HEK293 (cell line): ENCODE data around the gene TSPOAP1.

Experiments
- CTCF ChIA-PET: fragments of 350-600 bp; formaldehyde crosslinking; extraction: SDS; loops from one replicate; lab custom pipeline; 2021; ENCODE audit warnings: antibody characterized with exemption; lab: Yijun Ruan, JAX
- POLR2A ChIA-PET: fragments of 300-600 bp; formaldehyde crosslinking; extraction: SDS; loops from one replicate; lab custom pipeline; 2020; ENCODE audit warnings: antibody characterized with exemption, inconsistent platforms; lab: Yijun Ruan, JAX
- H3K27ac ChIP-seq: fragments of 200-500 bp; sonication (Bioruptor generic); 2 replicates; pipeline ENCODE4 v1.5.1; 2014; ENCODE audit warnings: low read depth, low read length, control low read depth, inconsistent platforms; ENCODE audit errors: extremely low read depth
- H3K36me3 ChIP-seq, 2 experiments: fragments of 200-500 bp in 1 of 2; sonication (Bioruptor generic) in 1 of 2; 1 replicate in 1 of 2; 2 replicates in 1 of 2; pipeline ENCODE4 v1.5.1; 2014 to 2017; ENCODE audit warnings: inconsistent platforms in 2 of 2, low read length in 2 of 2; ENCODE audit not compliant: control insufficient read depth in 2 of 2, insufficient read depth in 1 of 2
- H3K4me1 ChIP-seq: fragments of 200-500 bp; sonication (Bioruptor generic); 2 replicates; pipeline ENCODE4 v1.5.1; 2014; ENCODE audit warnings: mild to moderate bottlenecking, low read length, inconsistent platforms; ENCODE audit not compliant: control insufficient read depth, insufficient read depth
- H3K4me3 ChIP-seq: 2 replicates; pipeline ENCODE4 v1.5.1; 2011; ENCODE audit warnings: low read depth, mild to moderate bottlenecking, control low read depth, low read length, moderate library complexity
- H3K9me3 ChIP-seq: fragments of 200-500 bp; sonication (Bioruptor generic); 2 replicates; pipeline ENCODE4 v1.5.1; 2014; ENCODE audit warnings: low read depth, low read length, inconsistent platforms; ENCODE audit not compliant: control insufficient read depth, insufficient read depth
- EGR2 ChIP-seq: fragments of 450-650 bp; formaldehyde crosslinking; IDR thresholded peaks from 2 replicates; pipeline ENCODE4 v1.5.1; 2016; ENCODE audit warnings: low read depth, missing biosample characterization, missing genetic modification characterization
- GLIS2 ChIP-seq: fragments of 450-650 bp; formaldehyde crosslinking; IDR thresholded peaks from 2 replicates; pipeline ENCODE4 v1.5.1; 2016; ENCODE audit warnings: missing biosample characterization, missing genetic modification characterization
- KLF1 ChIP-seq: fragments of 450-650 bp; formaldehyde crosslinking; IDR thresholded peaks from 2 replicates; pipeline ENCODE4 v1.5.1; 2016; ENCODE audit warnings: missing biosample characterization, missing genetic modification characterization
- KLF9 ChIP-seq: fragments of 450-650 bp; formaldehyde crosslinking; IDR thresholded peaks from 2 replicates; pipeline ENCODE4 v1.5.1; 2016; ENCODE audit warnings: missing biosample characterization, missing genetic modification characterization, low read depth
- MZF1 ChIP-seq: fragments of 450-650 bp; formaldehyde crosslinking; IDR thresholded peaks from 2 replicates; pipeline ENCODE4 v1.5.1; 2017; ENCODE audit warnings: missing biosample characterization, missing genetic modification characterization, borderline replicate concordance
- PRDM10 ChIP-seq: fragments of 450-650 bp; formaldehyde crosslinking; IDR thresholded peaks from 2 replicates; pipeline ENCODE4 v1.5.1; 2016; ENCODE audit warnings: missing biosample characterization, missing genetic modification characterization
- ZBTB17 ChIP-seq: fragments of 450-650 bp; formaldehyde crosslinking; IDR thresholded peaks from 2 replicates; pipeline ENCODE4 v1.5.1; 2016; ENCODE audit warnings: missing biosample characterization, missing genetic modification characterization
- ZBTB21 ChIP-seq: fragments of 450-650 bp; formaldehyde crosslinking; IDR thresholded peaks from 2 replicates; pipeline ENCODE4 v1.5.1; 2017; ENCODE audit warnings: missing biosample characterization, missing genetic modification characterization
- ZBTB8A ChIP-seq: fragments of 450-650 bp; formaldehyde crosslinking; IDR thresholded peaks from 2 replicates; pipeline ENCODE4 v1.5.1; 2016; ENCODE audit warnings: missing biosample characterization, missing genetic modification characterization
- ZFHX2 ChIP-seq: fragments of 450-650 bp; formaldehyde crosslinking; conservative IDR thresholded peaks from 2 replicates; pipeline ENCODE4 v1.5.1; 2016; ENCODE audit warnings: missing biosample characterization, missing genetic modification characterization
- ZNF19 ChIP-seq: fragments of 450-650 bp; formaldehyde crosslinking; IDR thresholded peaks from 2 replicates; pipeline ENCODE4; 2016; ENCODE audit warnings: missing biosample characterization, missing genetic modification characterization, low read depth
- ZNF223 ChIP-seq: fragments of 450-650 bp; formaldehyde crosslinking; IDR thresholded peaks from 2 replicates; pipeline ENCODE4 v1.5.1; 2016; ENCODE audit warnings: missing biosample characterization, missing genetic modification characterization
- ZNF354C ChIP-seq: fragments of 450-650 bp; formaldehyde crosslinking; IDR thresholded peaks from 2 replicates; pipeline ENCODE4 v1.5.1; 2016; ENCODE audit warnings: missing biosample characterization, missing genetic modification characterization, low read depth, borderline replicate concordance
- ZNF37A ChIP-seq: fragments of 450-650 bp; IDR thresholded peaks from 2 replicates; pipeline ENCODE4 v1.5.1; 2018; ENCODE audit warnings: missing biosample characterization, missing genetic modification characterization
- ZNF600 ChIP-seq: fragments of 450-650 bp; formaldehyde crosslinking; IDR thresholded peaks from 2 replicates; pipeline ENCODE4 v1.5.1; 2016; ENCODE audit warnings: missing biosample characterization, missing genetic modification characterization
- ZNF610 ChIP-seq: fragments of 450-650 bp; formaldehyde crosslinking; IDR thresholded peaks from 2 replicates; pipeline ENCODE4 v1.5.1; 2016; ENCODE audit warnings: missing biosample characterization, missing genetic modification characterization, borderline replicate concordance
- ZNF639 ChIP-seq: fragments of 450-650 bp; formaldehyde crosslinking; IDR thresholded peaks from 2 replicates; pipeline ENCODE4 v1.5.1; 2016; ENCODE audit warnings: missing biosample characterization, missing genetic modification characterization
- ZNF677 ChIP-seq: fragments of 450-650 bp; IDR thresholded peaks from 2 replicates; pipeline ENCODE4 v1.5.0; 2018; ENCODE audit warnings: missing biosample characterization, mild to moderate bottlenecking, missing genetic modification characterization, moderate library complexity
- ZNF776 ChIP-seq: fragments of 450-650 bp; formaldehyde crosslinking; IDR thresholded peaks from 2 replicates; pipeline ENCODE4 v1.5.0; 2017; ENCODE audit warnings: missing biosample characterization, missing genetic modification characterization, borderline replicate concordance
- ZSCAN16 ChIP-seq: fragments of 450-650 bp; formaldehyde crosslinking; IDR thresholded peaks from 2 replicates; pipeline ENCODE4 v1.5.1; 2016; ENCODE audit warnings: missing biosample characterization, missing genetic modification characterization

Gene TSPOAP1

GRCh38 chr17:58337600-58338453, 9.2 kb upstream of the TSPOAP1 start (continued):
- no peak for TF ChIP-seq ZNF37A (tag by site-specific recombination)
- TF ChIP-seq KLF1, result no peak
- no peak for TF ChIP-seq MZF1
- TF ChIP-seq GLIS2, result 0 out of 2 replicates have a peak, but pooled peaks have one; percentile 26
- TF ChIP-seq ZNF776 (tag by site-specific recombination), result no peak
- no peak for TF ChIP-seq ZNF639 (tag by site-specific recombination)
- TF ChIP-seq ZNF19 (tag by site-specific recombination), result no peak
- no peak for TF ChIP-seq ZBTB21 (tag by site-specific recombination)
- TF ChIP-seq ZFHX2 (tag by site-specific recombination), result peak; percentile 70
- peak; percentile 60; the same call in 1 of the 2 replicates for TF ChIP-seq ZBTB8A (tag by site-specific recombination)
- no peak for TF ChIP-seq ZSCAN16 (tag by site-specific recombination)
- TF ChIP-seq EGR2, result 0 out of 2 replicates have a peak, but pooled peaks have one; percentile 15

GRCh38 chr17:58337210-58337599, 8.6 kb upstream of the TSPOAP1 start:
- no peak overlapping the region for H3K27ac ChIP-seq
- no peaks in the 10 kb centered on the region for H3K9me3 ChIP-seq
- POLR2A ChIA-PET, result interaction anchor here (1.0 to 3.1 kb wide), 4 partner anchors 9 to 80 kb away, joined by 3 to 20 read pairs (median 10); partner anchors contain the start of genes RNF43 and SUPT4H1
- H3K36me3 ChIP-seq, result no peaks in the 10 kb centered on the region; a peak in 1 of 3 replicates
- CTCF ChIA-PET, result interaction anchor here (0.6 to 2.4 kb wide), 5 partner anchors 15 to 120 kb away, joined by 3 to 10 read pairs (median 4); partner anchors contain the start of gene SUPT4H1
- no peaks in the 10 kb centered on the region; the same call in 1 of the 2 replicates for H3K4me1 ChIP-seq
- no peak overlapping the region for H3K4me3 ChIP-seq
- TF ChIP-seq ZNF600 (tag by site-specific recombination), result 0 out of 2 replicates have a peak, but pooled peaks have one; percentile 25
- TF ChIP-seq ZBTB17 (tag by site-specific recombination), result peak; percentile 49
- no peak for TF ChIP-seq ZNF610 (tag by site-specific recombination)
- TF ChIP-seq PRDM10 (tag by site-specific recombination), result peak; percentile 72

GRCh38 chr17:58336456-58337209, 8.0 kb upstream of the TSPOAP1 start:
- CTCF ChIA-PET, result interaction anchor here (0.6 to 2.4 kb wide), 5 partner anchors 15 to 81 kb away, joined by 3 to 10 read pairs (median 4); partner anchors contain the start of genes RNF43 and SUPT4H1

More at GRCh38 chr17:58336456-58337209, 8.0 kb upstream of the TSPOAP1 start:
- TF ChIP-seq ZNF354C (tag by site-specific recombination) (no peak), ZFHX2 (tag by site-specific recombination) (0 out of 2 replicates have a peak, but pooled peaks have one; percentile 11), ZNF223 (tag by site-specific recombination) (no peak), ZNF677 (tag by site-specific recombination) (no peak), KLF9 (no peak)
- no peak overlapping the region for H3K4me3 ChIP-seq
- POLR2A ChIA-PET, result interaction anchor here (0.5 to 3.1 kb wide), 6 partner anchors 9 to 142 kb away, joined by 3 to 20 read pairs (median 5); partner anchors contain the start of genes RNF43 and SUPT4H1
- H3K4me1 ChIP-seq, result no peaks in the 10 kb centered on the region; the same call in 1 of the 2 replicates
- H3K27ac ChIP-seq, result no peak overlapping the region
- H3K36me3 ChIP-seq, result no peaks in the 10 kb centered on the region; a peak in 1 of 3 replicates
- H3K9me3 ChIP-seq, result no peaks in the 10 kb centered on the region
